ENCODE results near the gene RENBP. TPM values are rescaled to one million over a fixed set of nuclear protein-coding genes. Genes with fewer than 3 reads are reported as not detected.

The RENBP gene
- total RNA-seq, 2 experiments from 2014 or later: 14.3 to 15.8 TPM

DNA sequence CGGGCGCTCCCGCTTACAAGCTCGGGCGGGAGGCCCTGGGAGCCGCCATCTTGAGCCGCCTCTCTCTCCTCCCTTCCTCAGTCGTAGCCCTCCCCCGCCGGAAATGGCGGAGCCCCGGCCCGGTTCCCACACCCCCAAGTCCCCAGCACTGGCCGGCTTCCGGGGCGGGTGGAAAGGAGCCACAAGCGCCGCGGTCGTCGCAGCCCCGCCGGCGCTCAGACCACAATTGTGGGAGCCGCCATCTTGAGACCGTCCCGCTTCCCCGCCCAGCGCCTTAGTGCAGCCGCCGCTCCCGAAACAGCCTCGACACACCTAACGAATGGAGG lies 26.6 kb upstream of the RENBP start:
- Mint-ChIP-seq H3K4me3 (peak overlapping the region; percentile 93), H3K9me3 (no peaks in the 10 kb centered on the region), H3K27me3 (no peaks in the 10 kb centered on the region), H3K36me3 (ENCODE audit: low read depth) (peaks cover 48% of the 10 kb centered on the region), H3K4me1 (ENCODE audit: low read depth) (peaks cover 29% of the 10 kb centered on the region), H3K27ac (peak overlapping the region; percentile 100)
- CTCF ChIA-PET: interaction anchor here (1.0 to 1.6 kb wide), 3 partner anchors 42 to 44 kb away, joined by 3 to 7 read pairs (median 3); partner anchors contain the start of gene ARHGAP4
- POLR2A ChIA-PET: interaction anchor here (0.6 to 12.0 kb wide), 17 partner anchors 10 to 427 kb away, joined by 3 to 105 read pairs (median 4); partner anchors contain the start of genes ARHGAP4, NAA10, RPL10 and SSR4
- peak; percentile 24 for ATAC-seq
- peak; percentile 87 for DNase-seq
- TF ChIP-seq, protein P1, sequence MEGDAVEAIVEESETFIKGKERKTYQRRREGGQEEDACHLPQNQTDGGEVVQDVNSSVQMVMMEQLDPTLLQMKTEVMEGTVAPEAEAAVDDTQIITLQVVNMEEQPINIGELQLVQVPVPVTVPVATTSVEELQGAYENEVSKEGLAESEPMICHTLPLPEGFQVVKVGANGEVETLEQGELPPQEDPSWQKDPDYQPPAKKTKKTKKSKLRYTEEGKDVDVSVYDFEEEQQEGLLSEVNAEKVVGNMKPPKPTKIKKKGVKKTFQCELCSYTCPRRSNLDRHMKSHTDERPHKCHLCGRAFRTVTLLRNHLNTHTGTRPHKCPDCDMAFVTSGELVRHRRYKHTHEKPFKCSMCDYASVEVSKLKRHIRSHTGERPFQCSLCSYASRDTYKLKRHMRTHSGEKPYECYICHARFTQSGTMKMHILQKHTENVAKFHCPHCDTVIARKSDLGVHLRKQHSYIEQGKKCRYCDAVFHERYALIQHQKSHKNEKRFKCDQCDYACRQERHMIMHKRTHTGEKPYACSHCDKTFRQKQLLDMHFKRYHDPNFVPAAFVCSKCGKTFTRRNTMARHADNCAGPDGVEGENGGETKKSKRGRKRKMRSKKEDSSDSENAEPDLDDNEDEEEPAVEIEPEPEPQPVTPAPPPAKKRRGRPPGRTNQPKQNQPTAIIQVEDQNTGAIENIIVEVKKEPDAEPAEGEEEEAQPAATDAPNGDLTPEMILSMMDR (IDR thresholded peaks at IDR 0.05): no peak
- intact Hi-C loops (cut with micrococcal nuclease): no loop called here

DNA sequence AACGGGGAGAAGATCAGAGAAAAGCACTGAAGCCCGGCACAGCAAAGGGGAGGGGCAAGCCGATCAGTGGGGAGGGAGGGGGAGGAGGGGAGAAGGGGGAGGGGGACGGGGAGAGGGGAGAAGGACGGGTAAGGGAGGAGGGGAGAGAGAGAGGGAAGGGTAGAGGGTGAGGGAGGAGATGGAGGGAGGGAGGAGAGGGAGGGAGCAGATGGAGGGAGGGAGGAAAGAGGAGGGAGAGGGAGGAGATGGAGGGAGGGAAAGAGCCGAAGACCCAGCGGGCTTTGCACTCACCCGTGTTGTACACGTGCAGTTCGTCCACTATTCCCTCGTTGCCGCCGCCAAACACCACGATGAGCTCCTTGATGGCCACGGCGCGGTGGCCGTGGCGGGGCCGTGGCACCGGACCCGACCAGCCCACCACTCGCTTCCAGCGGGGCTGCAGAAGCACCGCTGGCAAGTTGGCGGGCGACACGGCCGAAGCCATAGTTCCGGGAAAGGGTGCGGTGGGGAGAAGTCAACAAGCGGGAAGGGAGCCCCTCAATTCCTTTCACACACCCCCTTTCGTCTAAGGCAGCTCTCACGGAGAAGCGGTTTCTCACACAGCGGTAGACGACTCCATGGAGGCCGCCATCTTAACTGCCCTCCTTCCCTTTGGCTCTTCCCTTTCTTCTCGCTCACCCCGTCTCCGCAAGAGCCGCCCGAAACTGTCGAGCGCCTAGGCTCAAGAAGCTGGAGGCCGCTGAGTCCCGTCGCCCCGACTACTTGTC lies 26.1 kb upstream of the RENBP start:
- ChIA-PET CTCF (interaction anchor here (1.0 to 4.4 kb wide), 4 partner anchors 23 to 44 kb away, joined by 3 to 40 read pairs (median 5); partner anchors contain the start of gene ARHGAP4), POLR2A (interaction anchor here (0.6 to 12.0 kb wide), 17 partner anchors 9 to 487 kb away, joined by 3 to 105 read pairs (median 4); partner anchors contain the start of genes ARHGAP4, NAA10, PLXNA3 and RPL10)
- Mint-ChIP-seq H3K27me3 (no peaks in the 10 kb centered on the region), H3K4me1 (ENCODE audit: low read depth) (peaks cover 31% of the 10 kb centered on the region), H3K4me3 (peak overlapping the region; percentile 93), H3K36me3 (ENCODE audit: low read depth) (peaks cover 50% of the 10 kb centered on the region), H3K9me3 (no peaks in the 10 kb centered on the region), H3K27ac (peak overlapping the region; percentile 100)
- ATAC-seq (no peak), DNase-seq (no peak)
- intact Hi-C loops (cut with micrococcal nuclease): no loop called here
- TF ChIP-seq, protein P1 (IDR thresholded peaks at IDR 0.05): no peak

DNA sequence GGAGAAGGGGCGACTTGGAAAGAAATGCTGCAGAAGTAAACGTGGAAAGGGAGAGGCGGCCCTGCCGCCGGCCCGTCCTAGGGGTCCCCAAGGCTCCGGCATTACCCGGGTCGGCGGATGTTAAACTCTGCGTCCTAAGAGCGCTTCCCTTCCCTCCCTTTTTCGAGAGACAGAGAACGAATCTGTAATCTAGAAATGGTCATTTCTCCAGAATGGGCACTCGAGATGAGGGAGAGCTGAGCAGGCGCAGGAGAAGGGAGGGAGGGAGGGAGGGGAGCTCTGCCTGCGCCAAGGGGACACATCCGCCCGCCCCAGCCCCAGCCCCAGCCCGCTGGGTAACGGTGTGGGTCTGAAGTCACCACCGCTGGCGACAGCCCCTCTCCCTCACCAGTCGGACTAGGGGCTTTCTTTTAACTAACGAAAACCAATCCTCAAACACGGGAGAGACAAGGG lies 25.5 kb upstream of the RENBP start:
- ChIA-PET CTCF (interaction anchor here (1.6 to 4.4 kb wide), 2 partner anchors 22 to 41 kb away, joined by 3 to 40 read pairs; no protein-coding TSS in a partner anchor), POLR2A (interaction anchor here (1.0 to 12.0 kb wide), 10 partner anchors 8 to 488 kb away, joined by 3 to 105 read pairs (median 8); partner anchors contain the start of genes ARHGAP4, PLXNA3 and RPL10)
- Mint-ChIP-seq H3K36me3 (ENCODE audit: low read depth) (peaks cover 52% of the 10 kb centered on the region), H3K9me3 (no peaks in the 10 kb centered on the region), H3K27me3 (no peaks in the 10 kb centered on the region), H3K4me3 (peak overlapping the region; percentile 93), H3K27ac (peak overlapping the region; percentile 100), H3K4me1 (ENCODE audit: low read depth) (peaks cover 32% of the 10 kb centered on the region)
- intact Hi-C loops (cut with micrococcal nuclease): no loop called here
- TF ChIP-seq, protein P1 (IDR thresholded peaks at IDR 0.05): no peak
- DNase-seq (no peak), ATAC-seq (no peak)

DNA sequence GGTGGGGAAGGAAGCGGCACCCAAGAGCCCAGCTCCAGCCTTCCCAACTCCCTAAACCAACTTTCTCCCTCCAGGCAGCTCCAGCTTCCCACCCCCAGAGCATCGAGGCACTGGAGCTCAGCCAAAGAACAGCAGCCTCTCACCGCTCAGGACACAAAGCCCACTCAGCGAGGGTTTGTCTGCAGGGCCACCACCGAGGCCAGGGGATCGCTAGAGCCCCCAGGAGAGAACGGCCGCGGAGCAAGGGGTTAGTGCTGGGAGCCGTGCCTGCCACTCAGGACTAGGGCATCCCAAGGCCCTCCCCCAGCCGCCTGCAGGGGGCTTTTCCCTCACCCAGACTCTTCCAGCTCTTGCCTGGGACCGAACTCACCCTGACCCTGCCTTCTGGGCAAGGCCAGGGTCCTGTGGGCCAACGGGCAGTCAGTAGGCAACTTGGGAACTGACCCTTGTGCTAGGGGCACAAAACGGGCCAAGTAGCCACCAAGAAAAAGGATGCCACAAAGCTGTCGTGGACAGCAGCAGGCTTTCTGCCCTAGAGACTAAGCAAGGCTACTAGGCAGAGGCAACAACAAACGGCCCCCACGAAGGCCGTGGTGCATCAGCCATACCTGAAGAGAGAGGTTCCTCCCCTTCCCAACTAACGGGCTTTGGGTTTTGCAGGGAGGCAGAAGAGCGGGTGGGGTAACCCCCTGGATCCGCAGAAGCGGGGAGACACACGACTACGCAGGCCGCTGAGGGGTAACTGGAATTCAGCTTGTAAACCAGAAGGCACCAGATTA lies 24.9 kb upstream of the RENBP start:
- Mint-ChIP-seq H3K27ac (peak overlapping the region; percentile 95), H3K27me3 (no peaks in the 10 kb centered on the region), H3K4me1 (ENCODE audit: low read depth) (peaks cover 26% of the 10 kb centered on the region), H3K9me3 (no peaks in the 10 kb centered on the region), H3K4me3 (peak overlapping the region; percentile 93), H3K36me3 (ENCODE audit: low read depth) (peaks cover 49% of the 10 kb centered on the region)
- DNase-seq (no peak), ATAC-seq (no peak)
- CTCF ChIA-PET: interaction anchor here (1.6 to 4.4 kb wide), 3 partner anchors 22 to 44 kb away, joined by 5 to 40 read pairs (median 9); partner anchors contain the start of genes ARHGAP4 and NAA10
- POLR2A ChIA-PET: interaction anchor here (1.0 to 12.0 kb wide), 7 partner anchors 11 to 488 kb away, joined by 3 to 105 read pairs (median 8); partner anchors contain the start of genes ARHGAP4 and PLXNA3
- TF ChIP-seq, protein P1 (IDR thresholded peaks at IDR 0.05): no peak
- intact Hi-C loops (cut with micrococcal nuclease): no loop called here
